Mesothelial cell of epicardium (in vitro differentiated cells): ENCODE measurements around the gene NBDY. TPM values are rescaled to one million over a fixed set of nuclear protein-coding genes. Genes with fewer than 3 reads are reported as not detected.

Experiments
- DNase-seq, 2 experiments: peaks; one replicate each; pipeline ENCODE4 v3.0.0; 2021; ENCODE audit warnings: low spot score in 2 of 2; ENCODE audit not compliant: unreplicated experiment in 2 of 2
- H3K27ac Mint-ChIP-seq: 2 replicates; pipeline ENCODE4 v1.8.0; 2021; ENCODE audit warnings: mixed read lengths
- H3K27me3 Mint-ChIP-seq: 2 replicates; pipeline ENCODE4 v1.8.0; 2021; ENCODE audit warnings: low read depth, mixed read lengths
- H3K36me3 Mint-ChIP-seq: 2 replicates; pipeline ENCODE4 v1.8.0; 2021; ENCODE audit warnings: mixed read lengths
- H3K4me1 Mint-ChIP-seq: 2 replicates; pipeline ENCODE4 v1.8.0; 2021; ENCODE audit warnings: mixed read lengths
- H3K4me3 Mint-ChIP-seq: 2 replicates; pipeline ENCODE4 v1.8.0; 2021; ENCODE audit warnings: mild to moderate bottlenecking, moderate library complexity, mixed read lengths
- H3K9me3 Mint-ChIP-seq: 2 replicates; pipeline ENCODE4 v1.8.0; 2021; ENCODE audit warnings: mixed read lengths
- CTCF ChIP-seq: fragments of 200-600 bp; sonication (generic); IDR thresholded peaks from one replicate; pipeline ENCODE4 v1.5.0; 2021; ENCODE audit warnings: antibody characterized with exemption; ENCODE audit not compliant: unreplicated experiment
- total RNA-seq: library from RNA; stranded (reverse); gene quantifications from 3 replicates; pipeline ENCODE4 v1.2.1, GENCODE V29; 2021

Gene NBDY
- total RNA-seq, 1 donor from 2014 or later = 48.4 TPM

GRCh38 chrX:56797574-56798338 lies 68.7 kb downstream of the NBDY start:
- H3K9me3 Mint-ChIP-seq = peaks cover 7% of the 10 kb centered on the region
- peaks cover 4% of the 10 kb centered on the region for H3K4me1 Mint-ChIP-seq
- H3K36me3 Mint-ChIP-seq = peaks cover 4% of the 10 kb centered on the region
- H3K4me3 Mint-ChIP-seq = no peak overlapping the region
- TF ChIP-seq CTCF = no peak
- no peak overlapping the region for H3K27ac Mint-ChIP-seq
- peak in 1 of 2 experiments; percentile 5 for DNase-seq
- no peaks in the 10 kb centered on the region for H3K27me3 Mint-ChIP-seq

- peaks cover 4% of the 10 kb centered on the region for H3K36me3 Mint-ChIP-seq
- peaks cover 4% of the 10 kb centered on the region for H3K4me1 Mint-ChIP-seq
- peaks cover 7% of the 10 kb centered on the region for H3K9me3 Mint-ChIP-seq
- H3K4me3 Mint-ChIP-seq = no peak overlapping the region
- no peak overlapping the region for H3K27ac Mint-ChIP-seq
- DNase-seq = peak in 1 of 2 experiments; percentile 25
- H3K27me3 Mint-ChIP-seq = no peaks in the 10 kb centered on the region
- no peak for TF ChIP-seq CTCF
Observed at GRCh38 chrX:56798339-56798711, 69.3 kb downstream of the NBDY start.

GRCh38 chrX:56798866-56799758 lies 70.1 kb downstream of the NBDY start:
- no peak overlapping the region for H3K27ac Mint-ChIP-seq
- H3K36me3 Mint-ChIP-seq = peaks cover 4% of the 10 kb centered on the region
- H3K4me1 Mint-ChIP-seq = peaks cover 4% of the 10 kb centered on the region
- no peaks in the 10 kb centered on the region for H3K27me3 Mint-ChIP-seq
- H3K4me3 Mint-ChIP-seq = no peak overlapping the region
- peaks cover 7% of the 10 kb centered on the region for H3K9me3 Mint-ChIP-seq
- TF ChIP-seq CTCF = no peak
- DNase-seq = peak in 1 of 2 experiments; percentile 37

- Mint-ChIP-seq H3K4me1 (peaks cover 4% of the 10 kb centered on the region), H3K4me3 (no peak overlapping the region), H3K27me3 (no peaks in the 10 kb centered on the region), H3K9me3 (peaks cover 7% of the 10 kb centered on the region), H3K27ac (no peak overlapping the region), H3K36me3 (peaks cover 2% of the 10 kb centered on the region)
- DNase-seq = peak in 1 of 2 experiments; percentile 11
- TF ChIP-seq CTCF = no peak
Observed at GRCh38 chrX:56800307-56800706, 71.3 kb downstream of the NBDY start.

- TF ChIP-seq CTCF = no peak
- DNase-seq = peak in 1 of 2 experiments; percentile 26
- Mint-ChIP-seq H3K4me3 (no peak overlapping the region), H3K27ac (no peak overlapping the region), H3K9me3 (peaks cover 7% of the 10 kb centered on the region), H3K4me1 (peaks cover 4% of the 10 kb centered on the region), H3K27me3 (no peaks in the 10 kb centered on the region), H3K36me3 (peaks cover 5% of the 10 kb centered on the region)
Observed at GRCh38 chrX:56800801-56801200, 71.8 kb downstream of the NBDY start.
